Measurements from ENCODE around the gene ZBED4. TPM values are rescaled to one million over a fixed set of nuclear protein-coding genes. Genes with fewer than 3 reads are reported as not detected.

ZBED4 gene
- total RNA-seq, 1 donor from 2014 or later = 3.8 TPM

DNA sequence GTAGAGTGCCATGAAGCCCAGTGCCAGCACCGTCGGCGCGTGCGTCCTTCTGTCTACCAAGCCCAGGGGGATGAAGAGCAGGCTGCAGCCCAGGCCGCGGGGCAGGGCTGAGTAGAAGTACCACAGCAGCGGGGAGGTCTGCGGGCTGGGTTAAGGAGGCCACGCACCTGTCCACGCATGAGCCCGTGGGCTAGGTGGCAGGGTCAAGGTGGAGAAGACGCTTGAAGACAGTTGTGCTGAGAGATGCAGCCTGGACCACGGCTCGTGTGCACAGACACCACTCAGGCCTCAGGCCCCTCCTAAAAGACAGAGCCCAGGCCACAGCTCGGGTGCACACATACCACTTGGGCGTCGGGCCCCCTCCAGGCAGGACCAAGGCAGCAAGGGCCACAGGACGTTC lies 54.2 kb downstream of the ZBED4 start:
- DNase-seq (no peak), ATAC-seq (ENCODE audit: poor library complexity) (no peak)
- intact Hi-C loops (cut with DNase I) = no loop called here

DNA sequence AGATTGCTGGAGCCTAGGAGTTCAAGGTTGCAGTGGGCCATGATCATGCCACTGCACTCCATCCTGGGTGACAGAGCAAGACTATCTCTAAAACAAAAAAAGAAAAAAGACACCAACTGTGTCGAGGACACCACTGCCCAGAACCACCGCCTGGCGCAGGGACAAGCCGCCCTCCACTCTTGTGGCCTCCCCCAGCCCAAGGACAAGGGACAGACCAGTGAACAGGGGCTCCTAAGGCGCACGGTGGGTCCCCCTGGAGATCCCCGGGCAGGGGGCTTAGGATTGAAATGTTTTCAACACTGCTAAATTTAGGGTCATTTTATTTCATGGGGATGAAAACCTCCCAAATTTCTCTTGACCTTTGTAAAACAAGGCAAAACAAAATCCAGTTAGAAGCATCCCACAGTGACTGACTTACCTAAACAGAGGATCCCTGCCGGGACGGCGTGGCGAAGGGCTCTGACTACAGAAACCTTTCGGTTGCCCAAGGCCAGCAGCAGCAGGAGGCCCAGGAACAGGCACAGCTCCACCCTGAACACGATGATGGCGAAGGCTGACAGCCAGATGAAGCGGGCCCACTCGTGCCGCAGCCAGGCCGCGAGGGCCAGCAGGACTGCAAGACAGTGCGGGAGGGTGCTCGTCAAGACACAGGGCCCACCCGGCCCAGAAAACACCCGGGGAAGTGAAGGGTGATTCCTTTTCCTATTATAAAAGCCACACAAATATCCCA lies 56.0 kb downstream of the ZBED4 start:
- no peak for ATAC-seq (ENCODE audit: poor library complexity)
- no peak for DNase-seq
- intact Hi-C loops (cut with DNase I) = loop anchor here (10.0 kb wide), 1 partner anchor 125 kb away; no protein-coding TSS in a partner anchor

DNA sequence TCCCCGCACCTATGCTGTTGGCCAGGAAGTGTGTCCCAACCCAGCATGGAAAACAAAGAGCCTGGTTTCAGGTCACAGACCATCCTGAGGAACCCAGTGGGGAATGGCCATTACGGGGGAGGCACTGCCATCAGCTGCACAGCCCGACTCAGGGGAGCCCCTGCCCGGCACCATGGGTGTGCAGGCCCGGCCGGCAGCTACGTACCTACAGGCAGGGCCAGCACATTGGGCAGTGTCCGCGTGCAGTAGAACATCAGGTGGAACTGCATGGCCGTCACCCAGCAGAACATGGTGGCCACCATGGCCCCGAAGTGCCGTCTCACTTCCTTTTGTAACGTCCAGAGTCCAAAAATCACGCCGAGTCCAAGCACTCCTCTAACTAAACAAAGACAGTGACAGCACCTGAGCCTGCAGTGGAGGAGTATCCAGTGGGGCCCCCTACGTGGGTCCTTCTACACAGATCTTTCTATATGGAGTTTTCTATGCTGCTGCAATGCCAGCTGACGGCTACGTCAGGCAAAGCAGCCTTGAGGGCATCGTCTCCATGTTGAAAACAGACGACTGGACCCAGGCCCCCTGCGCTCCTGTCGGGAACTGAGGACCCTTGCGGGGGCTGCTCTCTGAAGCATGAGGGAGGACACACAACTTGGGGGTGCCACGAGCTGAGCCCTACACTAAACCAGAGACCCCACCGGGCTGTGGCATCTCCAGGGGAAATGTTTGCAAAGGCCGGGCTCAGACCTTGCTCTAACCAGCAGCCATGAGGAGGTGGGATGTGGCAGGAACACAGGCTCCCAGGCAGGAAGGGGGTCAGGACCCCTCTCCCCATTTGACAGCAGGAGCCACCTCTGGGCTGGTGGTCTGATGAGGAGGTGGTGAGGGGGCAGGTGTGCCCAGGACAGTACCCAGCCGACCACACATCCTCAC lies 56.8 kb downstream of the ZBED4 start:
- no peak for ATAC-seq (ENCODE audit: poor library complexity)
- DNase-seq = no peak
- intact Hi-C loops (cut with DNase I) = loop anchor here (10.0 kb wide), 1 partner anchor 126 kb away; no protein-coding TSS in a partner anchor

DNA sequence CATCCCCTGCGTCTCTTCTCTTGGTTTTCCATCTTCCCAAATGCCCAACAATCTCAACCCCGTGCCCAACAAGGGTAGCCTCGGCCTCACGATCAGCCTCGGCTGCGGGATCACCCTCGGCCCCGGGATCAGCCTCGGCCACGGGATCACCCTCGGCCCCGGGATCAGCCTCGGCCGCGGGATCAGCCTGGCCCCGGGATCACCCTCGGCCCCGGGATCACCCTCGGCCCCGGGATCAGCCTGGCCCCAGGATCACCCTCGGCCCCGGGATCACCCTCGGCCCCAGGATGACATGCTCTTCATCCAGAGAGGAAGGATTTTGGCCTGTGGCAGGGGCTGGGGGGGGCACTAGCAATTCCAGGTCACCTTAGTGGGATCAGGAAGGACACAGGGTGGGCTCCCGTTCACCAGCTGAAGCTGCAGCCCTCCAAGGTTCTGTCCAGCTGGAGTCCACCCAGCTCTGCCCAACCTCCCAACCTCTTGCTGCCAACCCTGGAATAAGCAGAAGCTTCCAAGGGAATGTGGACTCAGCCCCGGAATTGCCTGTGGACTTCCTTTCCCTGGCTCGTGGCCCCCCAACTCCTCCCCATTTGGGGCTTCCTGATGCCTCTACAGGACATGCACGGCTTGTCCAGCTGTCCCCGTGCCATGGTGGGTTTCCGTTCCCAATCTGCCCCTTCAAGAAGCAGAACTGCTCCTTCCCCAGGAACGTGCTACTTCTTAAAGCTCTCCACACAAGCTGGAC lies 58.4 kb downstream of the ZBED4 start:
- DNase-seq (no peak), ATAC-seq (ENCODE audit: poor library complexity) (no peak)
- intact Hi-C loops (cut with DNase I) = loop anchor here (10.0 kb wide), 1 partner anchor 127 kb away; no protein-coding TSS in a partner anchor

- intact Hi-C loops (cut with DNase I) = loop anchor here (10.0 kb wide), 1 partner anchor 128 kb away; no protein-coding TSS in a partner anchor
- DNase-seq (no peak), ATAC-seq (ENCODE audit: poor library complexity) (no peak)
Observed at GRCh38 chr22:49913026-49913425, 59.4 kb downstream of the ZBED4 start.

GRCh38 chr22:49913446-49913845 lies 59.8 kb downstream of the ZBED4 start:
- intact Hi-C loops (cut with DNase I) = loop anchor here (10.0 kb wide), 1 partner anchor 129 kb away; no protein-coding TSS in a partner anchor
- ATAC-seq (ENCODE audit: poor library complexity) = no peak
- DNase-seq = no peak

DNA sequence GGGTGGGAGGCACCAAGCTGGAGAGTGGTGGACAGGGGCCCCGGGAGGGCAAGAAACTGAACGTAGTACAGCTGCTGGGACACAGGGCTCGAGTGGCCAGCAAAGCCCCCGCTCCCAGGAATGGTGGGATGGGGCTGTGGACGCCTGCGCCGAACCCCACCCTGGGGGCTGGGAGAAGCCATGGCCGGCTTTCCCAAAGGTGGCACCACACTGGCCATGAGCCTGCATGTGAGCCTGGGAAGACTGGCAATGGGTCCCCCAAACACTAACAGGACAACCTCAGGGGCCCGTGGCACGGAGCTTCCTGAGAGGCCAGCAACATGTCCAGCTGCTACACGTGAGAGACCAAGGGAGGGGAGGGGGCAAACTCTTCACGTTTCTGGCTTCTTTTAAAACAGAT lies 60.6 kb downstream of the ZBED4 start:
- intact Hi-C loops (cut with DNase I) = loop anchor here (10.0 kb wide), 1 partner anchor 129 kb away; no protein-coding TSS in a partner anchor

GRCh38 chr22:49915610-49916009 lies 62.0 kb downstream of the ZBED4 start:
- no peak for ATAC-seq (ENCODE audit: poor library complexity)
- intact Hi-C loops (cut with DNase I) = loop anchor here (10.0 kb wide), 1 partner anchor 131 kb away; no protein-coding TSS in a partner anchor
- no peak for DNase-seq

More for the DNA sequence above, 60.6 kb downstream of the ZBED4 start:
- no peak for DNase-seq
- ATAC-seq (ENCODE audit: poor library complexity) = no peak

DNA sequence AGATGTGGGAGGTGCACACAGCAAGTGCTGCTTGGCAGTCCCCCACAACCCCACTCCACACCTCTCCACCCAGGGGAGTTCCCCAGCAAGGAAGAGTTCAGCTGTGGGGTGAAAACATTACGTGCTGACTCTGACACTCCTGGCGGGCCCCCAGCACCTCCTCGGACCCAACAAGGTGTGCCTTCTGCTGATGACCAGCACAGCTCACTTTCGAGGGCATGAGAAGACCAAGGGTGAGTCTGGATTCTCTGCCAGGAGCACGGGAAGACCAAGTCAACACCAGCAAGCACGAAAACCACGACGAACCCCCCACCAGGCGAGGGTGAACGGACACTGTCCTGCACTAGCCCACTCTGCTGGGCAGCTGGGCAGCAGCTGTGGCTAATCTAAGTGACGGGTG lies 63.2 kb downstream of the ZBED4 start:
- intact Hi-C loops (cut with DNase I) = loop anchor here (10.0 kb wide), 1 partner anchor 132 kb away; no protein-coding TSS in a partner anchor
- no peak for DNase-seq

DNA sequence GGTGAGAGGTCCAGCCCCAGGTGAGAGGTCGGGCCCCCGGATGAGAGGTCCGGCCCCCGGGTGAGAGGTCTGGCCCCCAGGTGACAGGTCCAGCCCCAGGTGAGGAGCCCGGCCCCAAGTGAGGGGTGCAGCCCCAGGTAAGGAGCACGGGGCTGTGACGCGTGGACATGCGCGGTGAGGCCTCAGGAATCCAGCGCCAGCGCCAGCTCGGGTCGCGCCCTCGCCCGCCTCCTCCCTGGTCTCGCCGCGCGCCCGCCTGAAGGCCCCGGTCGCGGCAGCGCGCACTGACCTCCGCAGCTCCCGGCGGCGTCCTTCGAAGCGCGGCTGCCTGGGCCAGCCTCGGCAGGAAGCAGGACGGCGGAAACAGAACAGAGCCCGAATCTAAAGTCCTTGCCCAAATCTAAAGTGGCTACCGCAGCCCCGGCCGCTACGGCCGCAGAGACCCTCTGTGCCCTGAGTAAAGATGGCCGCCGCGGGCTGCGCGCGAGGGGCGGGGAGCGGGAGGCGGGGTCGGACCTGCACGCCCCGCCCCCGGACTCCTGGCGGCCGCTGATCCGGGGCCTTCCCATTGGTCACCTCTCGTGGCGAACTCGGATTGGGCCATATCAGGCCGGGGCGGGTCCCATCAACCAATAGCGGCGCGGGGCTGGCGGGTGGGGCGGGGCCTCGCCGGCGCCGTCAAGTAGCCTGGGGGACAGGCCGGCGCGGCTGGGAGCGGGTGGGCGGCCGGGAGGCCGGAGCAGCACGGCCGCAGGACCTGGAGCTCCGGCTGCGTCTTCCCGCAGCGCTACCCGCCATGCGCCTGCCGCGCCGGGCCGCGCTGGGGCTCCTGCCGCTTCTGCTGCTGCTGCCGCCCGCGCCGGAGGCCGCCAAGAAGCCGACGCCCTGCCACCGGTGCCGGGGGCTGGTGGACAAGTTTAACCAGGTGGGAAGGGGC lies 64.6 kb downstream of the ZBED4 start, which contains the start of the genes ALG12 and CRELD2:
TSS of gene ALG12 (minus strand) at position 465 of the 937 bp plus-strand sequence. CDS start 4,673 bp downstream, outside the sequence.
TSS of gene CRELD2 (plus strand) at position 661 of the 937 bp plus-strand sequence. CDS start at position 797, 136 bp downstream.
- ATAC-seq (ENCODE audit: poor library complexity) (peak; percentile 97), DNase-seq (peak; percentile 99)
- intact Hi-C loops (cut with DNase I) = loop anchor here (10.0 kb wide), 1 partner anchor 133 kb away; no protein-coding TSS in a partner anchor

More for the DNA sequence above, 63.2 kb downstream of the ZBED4 start:
- no peak for ATAC-seq (ENCODE audit: poor library complexity)

DNA sequence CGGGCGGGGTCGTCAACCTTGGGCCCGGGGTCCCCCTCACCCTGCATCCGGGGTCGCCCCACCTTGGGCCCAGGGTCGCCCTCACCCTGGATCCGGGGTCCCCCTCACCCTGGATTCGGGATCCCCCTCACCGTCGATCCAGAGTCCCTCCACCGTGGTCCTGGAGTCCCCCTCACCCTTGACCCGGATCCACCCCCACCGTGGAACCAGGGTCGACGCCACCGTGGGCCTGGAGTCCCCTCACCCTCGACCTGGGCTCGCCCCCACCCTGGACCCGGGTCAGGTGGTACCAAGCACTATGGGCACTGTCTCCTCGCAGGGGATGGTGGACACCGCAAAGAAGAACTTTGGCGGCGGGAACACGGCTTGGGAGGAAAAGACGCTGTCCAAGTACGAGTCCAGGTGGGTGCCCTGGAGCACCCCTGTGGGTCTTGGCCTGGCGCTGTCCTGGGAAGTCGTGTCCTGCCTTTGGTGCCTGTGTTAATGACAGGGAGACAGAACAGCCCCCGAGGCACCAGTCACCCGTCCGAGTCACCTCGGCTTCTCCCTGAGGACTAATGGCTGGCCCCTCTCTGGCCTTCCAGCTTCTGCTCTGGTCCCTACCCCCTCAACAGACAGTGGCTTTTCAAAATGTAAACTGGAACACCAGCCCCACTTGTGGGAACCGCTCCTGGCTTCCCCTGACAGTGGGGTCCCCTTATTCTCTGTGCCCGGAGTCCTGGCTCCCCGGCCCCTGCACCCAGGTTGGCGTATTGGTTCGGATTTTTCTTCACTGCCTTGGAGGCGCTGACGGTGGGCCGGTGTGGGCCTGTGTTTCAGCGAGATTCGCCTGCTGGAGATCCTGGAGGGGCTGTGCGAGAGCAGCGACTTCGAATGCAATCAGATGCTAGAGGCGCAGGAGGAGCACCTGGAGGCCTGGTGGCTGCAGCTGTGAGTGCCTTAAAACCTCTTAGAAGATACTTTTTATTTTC lies 65.6 kb downstream of the ZBED4 start:
- no peak for DNase-seq
- ATAC-seq (ENCODE audit: poor library complexity) = no peak
- intact Hi-C loops (cut with DNase I) = loop anchor here (10.0 kb wide), 1 partner anchor 134 kb away; no protein-coding TSS in a partner anchor

GRCh38 chr22:49920859-49921258 lies 67.2 kb downstream of the ZBED4 start:
- no peak for ATAC-seq (ENCODE audit: poor library complexity)
- intact Hi-C loops (cut with DNase I) = no loop called here

GRCh38 chr22:49921508-49922278 lies 68.0 kb downstream of the ZBED4 start:
- ATAC-seq (ENCODE audit: poor library complexity) (no peak), DNase-seq (no peak)
- intact Hi-C loops (cut with DNase I) = no loop called here

More at GRCh38 chr22:49920859-49921258, 67.2 kb downstream of the ZBED4 start:
- no peak for DNase-seq

DNA sequence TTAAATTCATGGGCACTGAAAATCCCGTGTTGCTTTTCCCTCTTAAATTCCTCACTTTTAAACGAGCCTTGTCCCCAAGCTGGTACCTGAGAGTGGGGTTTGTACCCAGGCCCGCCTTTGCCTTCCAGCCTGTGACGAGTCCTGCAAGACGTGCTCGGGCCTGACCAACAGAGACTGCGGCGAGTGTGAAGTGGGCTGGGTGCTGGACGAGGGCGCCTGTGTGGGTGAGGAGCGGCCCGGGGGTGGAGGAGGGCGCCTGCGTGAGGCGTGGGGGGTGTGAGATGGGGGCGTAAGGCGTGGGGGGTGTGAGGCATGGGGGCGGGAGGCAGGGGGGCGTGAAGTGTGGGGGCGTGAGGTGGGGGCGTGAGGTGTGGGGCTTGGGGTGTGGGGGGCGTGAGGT lies 68.8 kb downstream of the ZBED4 start:
- ATAC-seq (ENCODE audit: poor library complexity) = no peak
- no peak for DNase-seq
- intact Hi-C loops (cut with DNase I) = no loop called here

GRCh38 chr22:49922926-49923325 lies 69.3 kb downstream of the ZBED4 start:
- intact Hi-C loops (cut with DNase I) = no loop called here
- DNase-seq (no peak), ATAC-seq (ENCODE audit: poor library complexity) (no peak)

All from Right ventricle myocardium superior (tissue), 1 donor.